HuH-7.5 (cell line): Measurements from ENCODE around the gene MSI2.

Experiments
- DNase-seq: peaks from one replicate; pipeline ENCODE4 v3.0.0; 2011; ENCODE audit warnings: low spot score

The MSI2 gene

GRCh38 chr17:57416369-57416768 is 160.0 kb downstream of the MSI2 start:
- no peak for DNase-seq

GRCh38 chr17:57417956-57418355 is 161.6 kb downstream of the MSI2 start:
- DNase-seq = no peak

GRCh38 chr17:57418463-57419246 is 162.3 kb downstream of the MSI2 start:
- DNase-seq = no peak

GRCh38 chr17:57419940-57420550 is 163.7 kb downstream of the MSI2 start:
- no peak for DNase-seq

- no peak for DNase-seq
These were observed 164.7 kb downstream of the MSI2 start for GRCh38 chr17:57420734-57421717.

- DNase-seq = no peak
These were observed 166.3 kb downstream of the MSI2 start for GRCh38 chr17:57422574-57423164.

GRCh38 chr17:57423541-57423940 is 167.2 kb downstream of the MSI2 start:
- no peak for DNase-seq

GRCh38 chr17:57424273-57424672 is 167.9 kb downstream of the MSI2 start:
- no peak for DNase-seq

- DNase-seq = no peak
These were observed 168.5 kb downstream of the MSI2 start for GRCh38 chr17:57424777-57425188.

GRCh38 chr17:57425431-57425830 is 169.1 kb downstream of the MSI2 start:
- DNase-seq = no peak

GRCh38 chr17:57425903-57426880 is 169.9 kb downstream of the MSI2 start:
- no peak for DNase-seq

GRCh38 chr17:57429966-57430365 is 173.6 kb downstream of the MSI2 start:
- no peak for DNase-seq

GRCh38 chr17:57431415-57431814 is 175.1 kb downstream of the MSI2 start:
- no peak for DNase-seq

- no peak for DNase-seq
These were observed 176.4 kb downstream of the MSI2 start for GRCh38 chr17:57432507-57433277.

- DNase-seq = no peak
These were observed 177.1 kb downstream of the MSI2 start for GRCh38 chr17:57433452-57433851.

GRCh38 chr17:57434361-57434760 is 178.0 kb downstream of the MSI2 start:
- DNase-seq = no peak

- no peak for DNase-seq
These were observed 180.2 kb downstream of the MSI2 start for GRCh38 chr17:57436565-57436964.

- DNase-seq = no peak
These were observed 181.9 kb downstream of the MSI2 start for GRCh38 chr17:57438066-57438731.

GRCh38 chr17:57439651-57440050 is 183.3 kb downstream of the MSI2 start:
- no peak for DNase-seq
